ENCODE results near the gene LGR4.

LGR4 gene

GRCh38 chr11:27401280-27401832 is 71.2 kb downstream of the LGR4 start:
- no peaks in the 10 kb centered on the region for H3K4me1 Mint-ChIP-seq (ENCODE audit: low read depth)
- no peaks in the 10 kb centered on the region for H3K27me3 Mint-ChIP-seq
- no peak for DNase-seq
- H3K27ac Mint-ChIP-seq: no peak overlapping the region
- no peaks in the 10 kb centered on the region for H3K9me3 Mint-ChIP-seq
- H3K36me3 Mint-ChIP-seq (ENCODE audit: low read depth): no peaks in the 10 kb centered on the region
- no peak overlapping the region for H3K4me3 Mint-ChIP-seq

GRCh38 chr11:27398400-27398770 is 74.2 kb downstream of the LGR4 start:
- H3K4me1 Mint-ChIP-seq (ENCODE audit: low read depth): no peaks in the 10 kb centered on the region
- H3K9me3 Mint-ChIP-seq: no peaks in the 10 kb centered on the region
- DNase-seq: no peak
- H3K36me3 Mint-ChIP-seq (ENCODE audit: low read depth): no peaks in the 10 kb centered on the region
- H3K27me3 Mint-ChIP-seq: no peaks in the 10 kb centered on the region
- H3K27ac Mint-ChIP-seq: no peak overlapping the region
- H3K4me3 Mint-ChIP-seq: no peak overlapping the region

GRCh38 chr11:27397624-27398399 is 74.8 kb downstream of the LGR4 start:
- H3K36me3 Mint-ChIP-seq (ENCODE audit: low read depth): no peaks in the 10 kb centered on the region
- H3K9me3 Mint-ChIP-seq: no peaks in the 10 kb centered on the region
- no peak overlapping the region for H3K27ac Mint-ChIP-seq
- DNase-seq: no peak
- no peaks in the 10 kb centered on the region for H3K27me3 Mint-ChIP-seq
- H3K4me3 Mint-ChIP-seq: no peak overlapping the region
- no peaks in the 10 kb centered on the region for H3K4me1 Mint-ChIP-seq (ENCODE audit: low read depth)

GRCh38 chr11:27396259-27396839 is 76.2 kb downstream of the LGR4 start:
- DNase-seq: no peak
- no peak overlapping the region for H3K4me3 Mint-ChIP-seq
- no peak overlapping the region for H3K27ac Mint-ChIP-seq
- H3K27me3 Mint-ChIP-seq: no peaks in the 10 kb centered on the region
- no peaks in the 10 kb centered on the region for H3K36me3 Mint-ChIP-seq (ENCODE audit: low read depth)
- H3K9me3 Mint-ChIP-seq: no peaks in the 10 kb centered on the region
- H3K4me1 Mint-ChIP-seq (ENCODE audit: low read depth): no peaks in the 10 kb centered on the region

- H3K9me3 Mint-ChIP-seq: no peaks in the 10 kb centered on the region
- H3K4me3 Mint-ChIP-seq: no peak overlapping the region
- H3K36me3 Mint-ChIP-seq (ENCODE audit: low read depth): no peaks in the 10 kb centered on the region
- no peak overlapping the region for H3K27ac Mint-ChIP-seq
- H3K4me1 Mint-ChIP-seq (ENCODE audit: low read depth): no peaks in the 10 kb centered on the region
- no peaks in the 10 kb centered on the region for H3K27me3 Mint-ChIP-seq
- no peak for DNase-seq
These were observed 76.9 kb downstream of the LGR4 start for GRCh38 chr11:27395556-27396258.

- Mint-ChIP-seq H3K27me3 (no peaks in the 10 kb centered on the region), H3K27ac (no peak overlapping the region), H3K4me3 (no peak overlapping the region), H3K4me1 (ENCODE audit: low read depth) (no peaks in the 10 kb centered on the region), H3K36me3 (ENCODE audit: low read depth) (no peaks in the 10 kb centered on the region), H3K9me3 (no peaks in the 10 kb centered on the region)
- no peak for DNase-seq
These were observed 77.8 kb downstream of the LGR4 start for GRCh38 chr11:27394781-27395228.

GRCh38 chr11:27392278-27393114 is 80.1 kb downstream of the LGR4 start:
- peaks cover 8% of the 10 kb centered on the region for H3K4me1 Mint-ChIP-seq (ENCODE audit: low read depth)
- no peaks in the 10 kb centered on the region for H3K27me3 Mint-ChIP-seq
- no peaks in the 10 kb centered on the region for H3K36me3 Mint-ChIP-seq (ENCODE audit: low read depth)
- no peak overlapping the region for H3K27ac Mint-ChIP-seq
- no peak for DNase-seq
- no peaks in the 10 kb centered on the region for H3K9me3 Mint-ChIP-seq
- no peak overlapping the region for H3K4me3 Mint-ChIP-seq

GRCh38 chr11:27391331-27392015 is 81.1 kb downstream of the LGR4 start:
- DNase-seq: no peak
- Mint-ChIP-seq H3K9me3 (no peaks in the 10 kb centered on the region), H3K4me3 (no peak overlapping the region), H3K4me1 (ENCODE audit: low read depth) (peaks cover 10% of the 10 kb centered on the region), H3K36me3 (ENCODE audit: low read depth) (no peaks in the 10 kb centered on the region), H3K27me3 (no peaks in the 10 kb centered on the region), H3K27ac (no peak overlapping the region)

GRCh38 chr11:27390318-27391295 is 82.0 kb downstream of the LGR4 start:
- peaks cover 10% of the 10 kb centered on the region for H3K4me1 Mint-ChIP-seq (ENCODE audit: low read depth)
- no peak overlapping the region for H3K27ac Mint-ChIP-seq
- H3K4me3 Mint-ChIP-seq: no peak overlapping the region
- no peaks in the 10 kb centered on the region for H3K27me3 Mint-ChIP-seq
- no peaks in the 10 kb centered on the region for H3K36me3 Mint-ChIP-seq (ENCODE audit: low read depth)
- H3K9me3 Mint-ChIP-seq: no peaks in the 10 kb centered on the region
- no peak for DNase-seq

- Mint-ChIP-seq H3K27me3 (no peaks in the 10 kb centered on the region), H3K4me1 (ENCODE audit: low read depth) (peaks cover 10% of the 10 kb centered on the region), H3K9me3 (no peaks in the 10 kb centered on the region), H3K4me3 (no peak overlapping the region), H3K36me3 (ENCODE audit: low read depth) (no peaks in the 10 kb centered on the region), H3K27ac (no peak overlapping the region)
- DNase-seq: no peak
These were observed 83.7 kb downstream of the LGR4 start for GRCh38 chr11:27388869-27389268.

- Mint-ChIP-seq H3K27ac (no peak overlapping the region), H3K36me3 (ENCODE audit: low read depth) (no peaks in the 10 kb centered on the region), H3K4me3 (no peak overlapping the region), H3K4me1 (ENCODE audit: low read depth) (peaks cover 10% of the 10 kb centered on the region), H3K27me3 (no peaks in the 10 kb centered on the region), H3K9me3 (no peaks in the 10 kb centered on the region)
- no peak for DNase-seq
These were observed 84.6 kb downstream of the LGR4 start for GRCh38 chr11:27388001-27388400.

GRCh38 chr11:27387362-27387761 is 85.2 kb downstream of the LGR4 start:
- Mint-ChIP-seq H3K27me3 (no peaks in the 10 kb centered on the region), H3K9me3 (no peaks in the 10 kb centered on the region), H3K27ac (no peak overlapping the region), H3K36me3 (ENCODE audit: low read depth) (no peaks in the 10 kb centered on the region), H3K4me3 (no peak overlapping the region), H3K4me1 (ENCODE audit: low read depth) (peaks cover 10% of the 10 kb centered on the region)
- no peak for DNase-seq

Data from activated T-cell treated with anti-CD3 and anti-CD28 coated beads, Interleukin-2, amount 50 U/mL, for 24 hours (primary cell).